ENCODE measurements around the gene NPBWR2. TPM values are rescaled to one million over a fixed set of nuclear protein-coding genes. Genes with fewer than 3 reads are reported as not detected.

Gene NPBWR2
- total and polyA plus RNA-seq, 9 donors: not detected

DNA sequence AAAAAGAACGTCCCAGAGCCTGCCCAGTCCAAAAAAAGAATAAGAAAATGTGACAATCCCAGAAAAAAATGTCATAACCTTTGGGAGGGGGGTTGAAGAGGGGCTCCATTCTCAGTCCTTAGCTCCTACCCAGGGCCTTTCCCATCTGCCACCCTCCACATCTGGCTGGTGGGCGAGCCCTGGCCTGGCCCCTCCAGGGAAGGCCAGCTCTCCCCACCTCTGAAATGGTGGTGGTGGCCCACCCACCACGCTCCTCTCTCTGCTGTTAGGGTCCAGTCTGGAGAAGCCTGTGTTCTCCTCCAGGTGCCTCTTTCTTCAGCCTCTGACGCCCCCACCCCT is 28.5 kb downstream of the NPBWR2 start:
- Histone ChIP-seq H3K27ac (ENCODE audit: low read length) (no peak overlapping the region), H3K27me3 (ENCODE audit: control insufficient read depth, insufficient read depth, low read length) (peaks cover 24% of the 10 kb centered on the region), H3K36me3 (ENCODE audit: control insufficient read depth, insufficient read depth, low read length) (peaks cover 3% of the 10 kb centered on the region), H3K9me3 (replicated peaks; ENCODE audit: control insufficient read depth, low read depth, low read length) (no peaks in the 10 kb centered on the region), H3K4me3 (ENCODE audit: low read length) (peak overlapping the region; percentile 72), H3K4me1 (ENCODE audit: control insufficient read depth, insufficient read depth, low read length) (peaks cover 33% of the 10 kb centered on the region)
- WGBS (ENCODE audit: insufficient coverage): 40% methylated on average over 1 of the region's 4 CpGs
- no peak for DNase-seq

DNA sequence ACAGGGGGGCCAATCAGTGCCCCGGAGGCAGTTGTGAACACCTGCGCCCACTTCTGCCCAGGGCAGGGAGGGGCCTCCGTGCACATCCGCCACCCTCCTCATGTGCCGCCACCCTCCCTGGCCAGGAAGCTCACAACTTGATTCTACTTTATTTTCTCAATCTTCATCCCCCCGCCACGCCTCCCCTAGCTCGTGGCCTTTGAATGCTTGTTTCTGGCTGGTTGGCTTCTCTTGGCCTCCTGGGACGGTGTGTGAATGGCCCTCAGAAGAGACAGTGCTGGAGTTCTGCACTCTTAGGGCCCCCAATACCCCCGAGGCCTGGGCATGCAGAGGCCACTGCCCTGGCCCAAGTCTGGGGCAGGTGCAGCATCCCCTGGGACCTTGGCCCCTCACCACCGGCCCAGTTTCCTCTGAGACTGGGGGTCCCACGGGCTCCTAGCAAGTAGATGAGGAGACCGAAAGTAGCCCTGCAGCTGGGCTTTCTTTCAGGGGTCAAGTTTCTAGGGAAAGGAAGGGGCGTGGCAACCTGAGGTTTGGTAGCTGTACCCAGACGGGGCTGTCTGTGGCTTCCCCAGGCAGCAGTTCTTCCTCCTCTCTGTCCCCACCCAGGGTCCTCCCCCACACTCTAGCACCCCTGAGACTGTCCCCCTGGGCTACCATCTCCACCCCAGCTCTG is 29.4 kb downstream of the NPBWR2 start:
- WGBS (ENCODE audit: insufficient coverage): 48% methylated on average over 10 of the region's 15 CpGs

DNA sequence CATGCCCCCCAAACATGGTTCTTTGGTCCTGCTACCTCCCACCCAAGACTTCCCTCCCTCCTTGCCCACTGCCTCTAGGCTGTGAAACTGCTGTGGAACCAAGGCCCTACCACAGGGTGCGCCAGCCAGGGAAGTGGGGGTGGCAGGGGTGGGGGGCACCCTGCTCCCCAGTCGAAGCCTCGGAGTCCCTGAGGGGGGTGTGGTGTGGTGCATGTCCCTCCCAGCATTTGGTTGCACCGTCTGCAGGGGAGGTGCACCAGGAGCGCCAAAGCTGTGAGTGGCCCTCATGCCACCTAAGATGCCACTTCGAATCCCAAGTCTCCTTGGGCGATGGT is 29.9 kb downstream of the NPBWR2 start:
- peak; percentile 13 for DNase-seq
- Histone ChIP-seq H3K4me3 (ENCODE audit: low read length) (peak overlapping the region; percentile 15), H3K9me3 (replicated peaks; ENCODE audit: control insufficient read depth, low read depth, low read length) (no peaks in the 10 kb centered on the region), H3K27ac (ENCODE audit: low read length) (no peak overlapping the region), H3K27me3 (ENCODE audit: control insufficient read depth, insufficient read depth, low read length) (peaks cover 12% of the 10 kb centered on the region), H3K4me1 (ENCODE audit: control insufficient read depth, insufficient read depth, low read length) (peaks cover 26% of the 10 kb centered on the region), H3K36me3 (ENCODE audit: control insufficient read depth, insufficient read depth, low read length) (peaks cover 12% of the 10 kb centered on the region)
- 72% methylated on average over 7 of the region's 7 CpGs for WGBS (ENCODE audit: insufficient coverage)

More for the DNA sequence above, 29.4 kb downstream of the NPBWR2 start:
- peaks cover 18% of the 10 kb centered on the region for H3K27me3 ChIP-seq (ENCODE audit: control insufficient read depth, insufficient read depth, low read length)
- H3K27ac ChIP-seq (ENCODE audit: low read length): no peak overlapping the region
- DNase-seq: peak; percentile 30
- H3K9me3 ChIP-seq (replicated peaks; ENCODE audit: control insufficient read depth, low read depth, low read length): no peaks in the 10 kb centered on the region
- H3K4me1 ChIP-seq (ENCODE audit: control insufficient read depth, insufficient read depth, low read length): peaks cover 29% of the 10 kb centered on the region
- H3K4me3 ChIP-seq (ENCODE audit: low read length): peak overlapping the region; percentile 72
- H3K36me3 ChIP-seq (ENCODE audit: control insufficient read depth, insufficient read depth, low read length): peaks cover 7% of the 10 kb centered on the region

DNA sequence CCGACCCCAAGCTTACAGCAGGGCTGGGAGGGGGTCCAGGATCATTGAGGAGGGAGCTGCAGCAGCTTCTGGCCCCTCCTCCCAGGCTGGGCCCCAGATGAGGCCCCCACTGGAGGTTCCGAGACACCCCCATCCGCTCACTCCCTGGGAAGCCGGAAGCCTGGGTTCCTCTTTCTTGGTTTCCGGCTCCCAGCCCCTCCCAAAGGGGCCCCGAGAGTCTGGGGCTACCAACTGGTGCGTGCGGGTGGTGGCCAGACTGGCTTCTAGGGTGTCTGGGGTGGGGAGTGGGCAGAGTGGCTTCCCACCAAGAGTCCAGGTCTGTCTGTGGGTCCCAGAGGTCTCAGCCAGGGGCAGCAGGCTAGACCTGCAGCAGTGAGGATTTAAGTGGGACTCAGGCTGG is 30.3 kb downstream of the NPBWR2 start:
- Histone ChIP-seq H3K4me1 (ENCODE audit: control insufficient read depth, insufficient read depth, low read length) (peaks cover 22% of the 10 kb centered on the region), H3K9me3 (replicated peaks; ENCODE audit: control insufficient read depth, low read depth, low read length) (no peaks in the 10 kb centered on the region), H3K27ac (ENCODE audit: low read length) (no peak overlapping the region), H3K36me3 (ENCODE audit: control insufficient read depth, insufficient read depth, low read length) (peaks cover 16% of the 10 kb centered on the region), H3K27me3 (ENCODE audit: control insufficient read depth, insufficient read depth, low read length) (peaks cover 8% of the 10 kb centered on the region), H3K4me3 (ENCODE audit: low read length) (peak overlapping the region; percentile 15)
- WGBS (ENCODE audit: insufficient coverage): 80% methylated on average over 4 of the region's 8 CpGs
- peak; percentile 50 for DNase-seq

DNA sequence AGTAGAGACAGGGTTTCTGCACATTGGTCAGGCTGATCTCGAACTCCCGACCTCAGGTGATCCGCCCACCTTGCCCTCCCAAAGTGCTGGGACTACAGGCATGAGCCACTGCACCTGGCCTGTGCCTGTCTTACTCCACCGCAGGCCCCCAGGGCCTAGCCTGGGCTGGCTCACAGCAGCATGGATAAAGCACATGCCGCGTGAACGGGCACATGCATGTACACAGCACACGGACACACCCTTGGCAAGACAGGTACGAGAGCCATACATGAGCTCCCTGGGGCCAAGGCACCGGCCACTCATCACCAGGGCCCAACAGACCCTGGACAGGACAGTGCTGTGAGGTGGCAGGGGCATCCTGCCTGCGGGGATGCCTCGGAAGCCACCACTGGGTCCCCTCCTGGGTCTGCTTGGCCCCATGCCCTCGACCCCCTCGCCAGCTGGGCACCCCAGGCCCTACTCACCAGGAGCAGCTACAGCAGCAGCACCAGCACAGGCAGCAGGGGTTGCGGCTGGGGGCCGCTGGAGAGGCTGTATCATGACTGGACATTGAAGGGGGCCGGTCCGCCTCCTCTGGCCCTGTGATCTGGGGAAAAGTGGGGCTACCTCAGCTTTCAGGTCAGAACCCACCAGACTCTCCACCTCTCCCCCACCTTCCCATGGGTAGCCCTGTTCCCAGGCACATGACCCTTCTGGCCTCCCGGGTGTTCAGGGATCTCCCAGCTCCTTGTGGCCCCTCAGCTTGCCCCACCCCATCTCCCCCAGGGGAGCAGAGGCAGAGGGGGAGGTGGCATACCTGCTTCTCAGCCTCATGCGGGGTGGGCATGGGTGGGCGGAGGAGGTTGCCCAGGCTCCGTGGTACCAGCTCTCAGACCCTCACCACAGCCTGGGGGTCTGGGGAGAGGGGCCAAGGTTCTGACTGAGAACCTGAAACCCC is 31.0 kb downstream of the NPBWR2 start:
- Histone ChIP-seq H3K27me3 (ENCODE audit: control insufficient read depth, insufficient read depth, low read length) (peaks cover 3% of the 10 kb centered on the region), H3K9me3 (replicated peaks; ENCODE audit: control insufficient read depth, low read depth, low read length) (no peaks in the 10 kb centered on the region), H3K27ac (ENCODE audit: low read length) (no peak overlapping the region), H3K4me1 (ENCODE audit: control insufficient read depth, insufficient read depth, low read length) (peaks cover 20% of the 10 kb centered on the region), H3K36me3 (ENCODE audit: control insufficient read depth, insufficient read depth, low read length) (peaks cover 23% of the 10 kb centered on the region), H3K4me3 (ENCODE audit: low read length) (no peak overlapping the region)
- DNase-seq: no peak
- WGBS (ENCODE audit: insufficient coverage): 85% methylated on average over 9 of the region's 22 CpGs

DNA sequence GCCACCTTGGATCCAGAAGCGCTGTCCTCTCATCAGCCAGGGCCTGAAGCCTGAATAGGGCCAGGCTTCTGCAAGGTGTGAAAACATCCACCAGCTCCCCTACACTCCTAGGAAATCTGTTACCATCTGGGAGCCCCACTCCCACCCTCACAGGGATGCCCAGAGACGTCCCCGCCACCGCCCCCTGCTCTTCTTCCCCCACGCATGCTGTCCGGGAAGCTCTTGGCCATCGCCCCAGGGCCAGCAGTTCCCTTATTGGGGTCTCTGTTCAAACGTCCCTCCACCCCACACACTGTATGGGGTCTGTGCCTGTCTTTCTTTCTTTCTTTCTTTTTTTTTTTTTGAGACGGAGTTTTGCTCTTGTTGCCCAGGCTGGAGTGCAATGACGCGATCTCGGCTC is 31.8 kb downstream of the NPBWR2 start:
- no peak overlapping the region for H3K27ac ChIP-seq (ENCODE audit: low read length)
- H3K27me3 ChIP-seq (ENCODE audit: control insufficient read depth, insufficient read depth, low read length): no peaks in the 10 kb centered on the region
- H3K9me3 ChIP-seq (replicated peaks; ENCODE audit: control insufficient read depth, low read depth, low read length): no peaks in the 10 kb centered on the region
- H3K4me1 ChIP-seq (ENCODE audit: control insufficient read depth, insufficient read depth, low read length): peaks cover 20% of the 10 kb centered on the region
- no peak overlapping the region for H3K4me3 ChIP-seq (ENCODE audit: low read length)
- peaks cover 27% of the 10 kb centered on the region for H3K36me3 ChIP-seq (ENCODE audit: control insufficient read depth, insufficient read depth, low read length)
- DNase-seq: no peak
- 82% methylated on average over 7 of the region's 12 CpGs for WGBS (ENCODE audit: insufficient coverage)

DNA sequence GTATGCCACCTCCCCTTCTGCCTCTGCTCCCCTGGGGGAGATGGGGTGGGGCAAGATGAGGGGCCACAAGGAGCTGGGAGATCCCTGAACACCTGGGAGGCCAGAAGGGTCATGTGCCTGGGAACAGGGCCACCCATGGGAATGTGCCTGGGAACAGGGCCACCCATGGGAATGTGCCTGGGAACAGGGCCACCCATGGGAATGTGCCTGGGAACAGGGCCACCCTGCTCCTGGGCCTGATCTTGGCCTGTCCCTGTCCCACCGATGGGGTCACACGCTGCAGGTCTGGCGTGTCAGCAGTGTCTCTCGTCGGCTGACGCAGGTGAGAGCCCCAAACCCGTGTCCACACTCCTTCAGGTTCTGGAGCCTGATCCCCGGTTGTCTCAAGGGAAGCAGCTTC is 32.4 kb downstream of the NPBWR2 start:
- H3K4me3 ChIP-seq (ENCODE audit: low read length): no peak overlapping the region
- H3K27ac ChIP-seq (ENCODE audit: low read length): no peak overlapping the region
- H3K4me1 ChIP-seq (ENCODE audit: control insufficient read depth, insufficient read depth, low read length): peaks cover 16% of the 10 kb centered on the region
- peaks cover 33% of the 10 kb centered on the region for H3K36me3 ChIP-seq (ENCODE audit: control insufficient read depth, insufficient read depth, low read length)
- no peak for DNase-seq
- 87% methylated on average over 8 of the region's 8 CpGs for WGBS (ENCODE audit: insufficient coverage)
- no peaks in the 10 kb centered on the region for H3K9me3 ChIP-seq (replicated peaks; ENCODE audit: control insufficient read depth, low read depth, low read length)
- no peaks in the 10 kb centered on the region for H3K27me3 ChIP-seq (ENCODE audit: control insufficient read depth, insufficient read depth, low read length)

DNA sequence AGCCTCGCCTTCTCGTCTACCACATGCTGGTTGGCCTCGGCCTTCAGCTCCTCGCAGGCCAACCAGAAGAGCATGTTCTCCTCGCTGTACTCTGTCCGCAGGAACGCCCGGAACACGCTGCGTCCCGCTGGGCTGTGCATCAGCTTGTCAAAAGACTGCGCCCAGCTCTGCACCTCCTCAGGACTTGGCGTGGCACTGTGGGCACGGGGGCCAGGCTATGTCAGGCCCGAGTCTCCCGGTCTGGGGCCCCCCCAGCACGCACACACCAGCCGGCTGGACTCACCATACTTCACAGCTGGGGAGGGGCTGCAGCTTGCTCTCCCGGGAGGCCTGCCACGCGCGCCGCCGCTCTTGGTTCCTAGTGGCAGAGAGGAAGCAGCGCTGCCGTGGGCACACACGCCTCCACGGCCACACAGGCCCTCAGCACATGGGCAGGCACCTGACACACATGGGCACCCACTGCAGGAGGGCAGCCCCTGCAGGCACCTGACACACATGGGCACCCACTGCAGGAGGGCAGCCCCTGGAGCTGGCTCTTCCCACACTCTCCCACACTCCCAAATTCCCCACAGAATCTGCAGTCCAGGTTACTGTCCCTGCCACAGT is 33.1 kb downstream of the NPBWR2 start:
- Histone ChIP-seq H3K27me3 (ENCODE audit: control insufficient read depth, insufficient read depth, low read length) (no peaks in the 10 kb centered on the region), H3K4me1 (ENCODE audit: control insufficient read depth, insufficient read depth, low read length) (peaks cover 16% of the 10 kb centered on the region), H3K4me3 (ENCODE audit: low read length) (no peak overlapping the region), H3K27ac (ENCODE audit: low read length) (no peak overlapping the region), H3K9me3 (replicated peaks; ENCODE audit: control insufficient read depth, low read depth, low read length) (no peaks in the 10 kb centered on the region), H3K36me3 (ENCODE audit: control insufficient read depth, insufficient read depth, low read length) (peaks cover 37% of the 10 kb centered on the region)
- 82% methylated on average over 28 of the region's 28 CpGs for WGBS (ENCODE audit: insufficient coverage)
- no peak for DNase-seq

DNA sequence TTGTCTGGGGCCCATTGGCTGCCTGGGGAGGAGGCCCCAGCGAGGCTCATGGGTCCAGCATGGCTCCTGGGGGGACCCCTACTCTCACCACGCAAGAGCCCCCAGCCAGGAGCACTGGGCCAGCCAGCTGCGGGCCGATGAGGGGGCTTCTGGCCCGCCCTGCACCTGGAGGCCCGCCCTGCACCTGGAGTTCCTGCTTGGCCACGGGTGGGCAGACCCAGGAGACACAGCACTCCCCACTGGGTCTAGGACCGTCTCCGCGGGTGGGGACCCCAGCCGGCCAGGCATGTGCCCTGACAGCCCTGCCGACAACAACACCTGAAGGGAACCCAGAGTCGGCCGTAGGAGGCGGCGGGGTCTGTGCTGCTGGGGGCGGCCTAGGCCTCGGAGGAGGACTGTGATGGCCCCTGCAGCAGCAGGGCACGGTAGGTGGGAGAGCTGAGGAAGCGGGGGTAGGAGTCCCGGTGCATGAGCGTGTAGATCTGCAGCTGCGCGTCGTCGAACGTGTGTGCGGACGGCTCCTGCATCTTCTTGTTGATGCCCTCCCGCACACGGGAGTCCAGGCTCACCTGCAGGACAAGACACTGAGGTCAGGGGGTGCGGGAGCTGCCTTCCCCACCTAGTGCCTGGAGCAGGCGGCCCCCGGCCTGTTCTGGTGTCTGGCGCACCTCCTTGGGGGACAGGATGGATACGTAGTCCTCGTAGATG is 33.7 kb downstream of the NPBWR2 start:
- H3K9me3 ChIP-seq (replicated peaks; ENCODE audit: control insufficient read depth, low read depth, low read length): no peaks in the 10 kb centered on the region
- DNase-seq: no peak
- H3K27me3 ChIP-seq (ENCODE audit: control insufficient read depth, insufficient read depth, low read length): no peaks in the 10 kb centered on the region
- peaks cover 10% of the 10 kb centered on the region for H3K4me1 ChIP-seq (ENCODE audit: control insufficient read depth, insufficient read depth, low read length)
- WGBS (ENCODE audit: insufficient coverage): 84% methylated on average over 33 of the region's 37 CpGs
- H3K4me3 ChIP-seq (ENCODE audit: low read length): no peak overlapping the region
- H3K36me3 ChIP-seq (ENCODE audit: control insufficient read depth, insufficient read depth, low read length): peaks cover 40% of the 10 kb centered on the region
- H3K27ac ChIP-seq (ENCODE audit: low read length): no peak overlapping the region
